Measurements from ENCODE around the gene HIP1.
A peak's percentile ranks its signal among the peaks of the same experiment; 100 is the strongest.
"Not testable (repeated sequence)": the region's sequence is repeated elsewhere in the genome, so short reads cannot be mapped to it uniquely, and the experiment has no call there.

Gene HIP1

GRCh38 chr7:75642810-75643486, 95.8 kb downstream of the HIP1 start:
- peak; percentile 42 for DNase-seq (ENCODE audit: low read depth)

- no peak for DNase-seq (ENCODE audit: low read depth)
Observed at GRCh38 chr7:75640201-75640600, 98.5 kb downstream of the HIP1 start.

GRCh38 chr7:75639886-75640190, 98.9 kb downstream of the HIP1 start:
- no peak for DNase-seq (ENCODE audit: low read depth)

DNA sequence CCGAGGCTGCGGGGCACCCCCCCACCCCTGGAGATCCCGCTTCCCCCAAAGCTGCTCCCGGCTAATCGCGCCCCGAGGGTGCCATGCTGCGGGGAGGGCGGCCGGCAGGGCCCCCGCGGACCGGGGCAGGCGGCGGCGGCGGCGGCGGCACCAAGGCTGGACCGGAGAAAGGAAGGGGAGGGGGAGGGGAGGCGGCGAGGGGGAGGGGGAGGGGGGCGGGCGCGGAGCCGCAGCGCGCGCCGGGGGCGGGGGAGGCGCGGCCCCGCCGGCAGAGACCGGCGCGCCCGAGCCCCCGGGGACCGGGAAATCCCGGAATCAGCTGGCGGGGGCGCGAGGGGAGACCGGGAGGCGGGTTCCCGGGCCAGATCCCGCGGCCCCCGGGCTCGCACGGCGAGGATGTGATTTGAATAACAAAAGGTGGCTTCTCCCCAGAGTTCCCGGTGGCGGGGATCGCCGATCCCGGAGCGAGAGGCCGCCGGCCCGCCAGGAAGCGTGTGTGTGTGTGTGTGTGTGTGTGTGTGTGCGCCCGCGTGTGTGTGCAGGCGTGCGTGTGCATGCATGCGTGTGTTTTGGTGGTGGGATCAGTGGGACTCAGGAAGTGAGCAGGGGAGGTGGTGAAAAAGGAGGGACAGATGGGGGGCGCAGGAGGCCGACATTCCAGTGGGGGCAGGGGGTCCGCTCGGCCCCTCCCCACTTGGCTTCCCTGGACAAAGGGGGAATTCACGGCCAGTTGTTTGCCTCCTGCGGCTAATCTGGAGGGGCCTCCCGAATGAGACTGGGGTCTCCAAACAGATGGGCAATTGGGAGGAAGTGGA, 99.5 kb downstream of the HIP1 start:
- no peak for DNase-seq (ENCODE audit: low read depth)

GRCh38 chr7:75638594-75639070, 100.1 kb downstream of the HIP1 start:
- DNase-seq (ENCODE audit: low read depth): no peak

DNA sequence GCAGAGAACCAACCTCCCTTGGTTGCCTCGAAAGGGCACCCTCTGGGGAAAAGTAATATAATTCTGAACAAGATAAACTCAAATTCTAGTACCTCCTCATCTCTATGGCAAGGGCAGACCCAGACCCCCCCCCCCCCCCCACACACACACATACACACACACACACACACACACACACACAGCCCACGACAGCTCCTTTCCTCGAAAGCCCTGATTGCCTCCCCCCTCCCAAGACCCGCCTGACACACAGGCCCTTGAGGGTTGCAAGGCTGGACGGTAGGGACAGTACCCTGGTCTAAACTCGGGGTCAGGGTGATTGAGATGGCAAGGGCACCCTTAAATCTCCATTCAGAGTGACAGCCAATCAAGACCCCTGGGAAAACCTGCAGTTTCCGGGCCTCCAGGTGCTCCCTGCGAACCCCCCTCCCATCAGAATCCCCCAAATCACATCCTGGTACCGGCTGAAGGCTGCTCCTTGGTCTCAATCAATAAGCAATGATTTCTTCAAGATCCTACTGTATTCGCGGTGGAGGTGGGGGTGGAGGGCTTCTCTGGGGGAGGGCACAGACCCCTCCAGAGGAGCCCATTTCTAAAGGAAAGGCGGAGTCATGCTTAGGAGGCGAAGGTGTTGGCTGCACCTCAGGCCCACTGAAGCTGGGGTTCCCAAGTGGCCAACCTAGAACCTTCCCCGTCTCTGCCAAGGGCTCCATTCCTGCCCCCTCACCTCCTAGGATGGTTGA, 100.7 kb downstream of the HIP1 start:
- DNase-seq (ENCODE audit: low read depth): no peak

DNA sequence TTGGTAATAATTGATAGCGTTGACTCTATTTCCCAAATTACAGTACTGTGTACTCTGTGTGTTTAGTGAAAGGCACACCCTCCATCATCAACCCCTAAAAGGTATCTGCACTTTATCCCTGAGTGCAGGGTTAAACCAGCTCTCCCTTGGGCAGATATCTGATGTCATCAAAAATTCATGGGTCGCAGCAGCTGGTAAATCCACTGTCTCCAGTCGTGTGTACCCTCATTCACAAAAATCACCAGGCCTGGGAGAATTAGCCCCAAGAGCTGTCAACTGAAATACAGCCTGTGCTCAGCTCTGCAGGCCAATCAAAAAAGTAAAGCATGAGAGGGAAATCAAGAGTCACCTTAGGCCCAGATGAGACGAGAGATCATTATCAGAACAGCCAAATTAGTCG, 103.7 kb downstream of the HIP1 start:
- DNase-seq (ENCODE audit: low read depth): no peak

DNA sequence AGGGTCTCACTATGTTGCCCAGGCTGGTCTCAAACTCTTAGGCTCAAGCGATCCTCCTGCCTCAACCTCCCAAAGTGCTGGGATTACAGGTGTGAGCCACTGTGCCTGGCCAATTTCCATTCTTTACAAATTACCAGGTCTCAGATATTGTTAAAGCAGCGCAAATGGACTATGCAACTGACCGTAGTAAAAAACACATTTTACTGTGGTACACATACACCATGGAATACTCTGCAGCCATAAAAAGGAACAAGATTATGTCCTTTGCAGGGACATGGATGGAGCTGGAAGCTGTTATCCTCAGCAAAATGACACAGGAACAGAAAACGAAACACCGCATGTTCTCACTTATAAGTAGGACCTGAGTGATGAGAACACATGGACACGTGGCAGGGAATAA, 106.2 kb downstream of the HIP1 start:
- DNase-seq (ENCODE audit: low read depth): not testable (repeated sequence)

GRCh38 chr7:75631711-75632110, 107.0 kb downstream of the HIP1 start:
- DNase-seq (ENCODE audit: low read depth): no peak

GRCh38 chr7:75630549-75630948, 108.2 kb downstream of the HIP1 start:
- DNase-seq (ENCODE audit: low read depth): no peak

DNA sequence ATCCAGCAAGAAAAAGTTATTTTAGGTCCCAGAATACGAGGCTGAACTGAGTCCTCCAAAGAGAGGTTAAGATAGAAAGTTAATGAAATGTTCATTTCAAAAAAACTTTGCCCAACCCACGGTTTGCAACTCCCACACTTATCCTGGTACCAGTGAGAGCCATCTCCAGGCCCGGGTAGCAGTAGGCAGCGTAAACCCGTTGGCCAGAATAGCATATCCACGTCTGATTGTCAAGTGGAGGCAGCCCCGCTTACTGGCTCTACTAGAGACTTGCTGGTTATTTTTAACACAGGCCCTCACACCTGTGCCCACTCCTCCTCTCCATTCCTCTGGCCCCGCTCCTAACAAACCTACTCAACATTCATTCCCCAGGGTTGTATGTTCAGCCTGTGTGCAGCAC, 109.7 kb downstream of the HIP1 start:
- no peak for DNase-seq (ENCODE audit: low read depth)

- no peak for DNase-seq (ENCODE audit: low read depth)
Observed at GRCh38 chr7:75628055-75628454, 110.7 kb downstream of the HIP1 start.

GRCh38 chr7:75626954-75627353, 111.8 kb downstream of the HIP1 start:
- no peak for DNase-seq (ENCODE audit: low read depth)

- DNase-seq (ENCODE audit: low read depth): no peak
Observed at GRCh38 chr7:75625868-75626267, 112.9 kb downstream of the HIP1 start.

DNA sequence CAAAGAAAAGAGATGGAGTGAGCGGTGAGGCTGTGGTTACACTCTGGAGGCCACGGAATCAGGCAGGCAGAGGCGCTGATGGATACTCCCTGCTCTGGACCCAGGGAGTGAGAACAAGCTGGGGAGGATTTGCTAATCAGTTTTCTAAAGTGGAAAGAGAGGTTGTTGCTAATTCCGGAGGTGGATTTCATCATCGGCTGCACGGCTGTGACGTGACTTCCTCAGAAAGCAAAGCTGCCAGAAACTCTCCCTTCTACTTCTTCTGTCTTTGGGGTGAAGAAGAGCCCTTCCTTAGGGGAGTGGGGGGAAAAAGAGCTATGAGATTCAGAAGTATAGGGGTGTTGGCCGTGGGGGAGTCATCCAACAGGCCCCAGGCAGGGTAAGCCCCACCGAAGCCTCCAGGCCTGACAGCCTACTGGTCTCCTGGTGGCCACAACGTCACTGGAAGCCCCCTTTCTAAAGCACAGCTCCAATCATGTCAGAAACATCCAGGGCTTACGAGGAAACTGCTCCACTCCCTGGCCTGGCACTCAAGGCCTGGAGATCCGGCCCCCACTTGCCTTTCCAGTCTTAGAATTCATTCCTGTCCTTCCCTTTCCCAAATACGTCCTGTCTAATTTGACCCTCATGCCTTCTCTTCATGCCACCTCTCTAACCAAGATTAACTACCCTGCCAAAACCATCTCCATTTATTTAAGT, 114.5 kb downstream of the HIP1 start:
- no peak for DNase-seq (ENCODE audit: low read depth)

GRCh38 chr7:75623390-75624133, 115.2 kb downstream of the HIP1 start:
- no peak for DNase-seq (ENCODE audit: low read depth)

DNA sequence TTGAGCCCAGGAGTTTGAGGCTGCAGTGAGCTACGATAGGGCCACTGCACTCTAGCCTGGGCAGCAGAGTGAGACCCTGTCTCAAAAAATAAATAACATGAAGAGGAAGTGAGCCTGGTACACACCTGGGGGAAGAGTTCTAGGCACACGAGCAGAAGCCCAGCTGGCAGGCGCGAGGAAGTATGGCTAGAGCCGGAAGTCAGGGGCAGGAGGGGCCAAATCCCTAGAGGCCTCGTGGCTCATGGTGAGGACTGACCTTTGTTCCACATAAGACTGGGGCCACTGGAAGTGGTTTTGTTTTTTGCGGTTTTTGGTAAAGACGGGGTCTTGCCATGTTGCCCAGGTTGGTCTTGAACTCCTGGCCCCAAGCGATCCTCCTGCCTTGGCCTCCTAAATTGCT, 117.6 kb downstream of the HIP1 start:
- DNase-seq (ENCODE audit: low read depth): no peak

DNA sequence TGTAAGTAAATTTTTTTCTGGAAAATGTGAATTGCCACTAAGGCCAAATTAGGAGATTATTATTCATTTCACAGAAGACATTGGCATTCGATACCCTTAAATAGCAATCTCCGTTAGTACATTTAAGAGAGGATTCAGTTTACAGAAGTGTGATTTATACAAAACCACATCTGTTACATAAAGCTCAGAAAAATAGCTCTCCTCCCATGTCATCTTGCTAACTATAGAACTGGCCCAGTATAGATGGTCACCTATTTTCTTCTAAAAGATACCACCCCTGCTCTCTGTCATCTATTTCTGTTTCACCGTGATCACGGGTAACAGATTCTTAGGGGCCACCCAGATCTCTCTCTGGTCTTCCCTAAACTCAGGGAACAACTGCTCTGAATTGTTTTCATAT, 119.1 kb downstream of the HIP1 start:
- DNase-seq (ENCODE audit: low read depth): no peak

DNA sequence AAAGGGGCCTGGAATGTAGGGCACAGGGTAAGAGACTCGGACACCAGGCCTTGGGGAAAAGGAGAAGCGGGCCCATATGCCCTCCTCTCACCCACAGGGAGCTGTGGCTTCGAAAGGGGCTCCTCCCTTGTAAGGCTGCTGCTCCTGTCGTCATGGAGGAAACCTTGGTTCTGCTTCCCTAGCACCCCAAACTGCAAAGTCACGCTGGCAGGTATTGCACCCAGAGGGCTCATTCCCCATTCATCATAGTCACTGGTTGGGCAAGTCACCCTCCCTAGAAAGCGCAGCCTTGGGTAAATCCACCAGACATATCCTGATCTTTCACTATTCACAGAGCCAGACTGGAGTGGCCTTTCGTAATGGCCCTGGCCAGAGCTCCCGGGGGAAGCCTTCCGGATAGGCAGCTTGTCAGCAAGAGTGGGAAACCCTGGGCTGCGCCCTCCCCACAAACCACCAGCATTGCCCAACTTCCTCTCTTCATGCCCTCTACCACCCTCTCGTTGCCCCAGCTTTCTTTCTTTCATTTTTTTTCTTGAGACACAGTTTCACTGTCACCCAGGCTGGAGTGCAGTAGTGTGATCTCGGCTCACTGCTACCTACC, 121.0 kb downstream of the HIP1 start:
- no peak for DNase-seq (ENCODE audit: low read depth)

- no peak for DNase-seq (ENCODE audit: low read depth)
Observed at GRCh38 chr7:75616421-75617167, 122.1 kb downstream of the HIP1 start.

GRCh38 chr7:75614401-75614800, 124.3 kb downstream of the HIP1 start:
- DNase-seq (ENCODE audit: low read depth): no peak

Measured in non-pigmented ciliary epithelial cell (primary cell).